ENCODE results near the gene LRRC3.

LRRC3 gene

DNA sequence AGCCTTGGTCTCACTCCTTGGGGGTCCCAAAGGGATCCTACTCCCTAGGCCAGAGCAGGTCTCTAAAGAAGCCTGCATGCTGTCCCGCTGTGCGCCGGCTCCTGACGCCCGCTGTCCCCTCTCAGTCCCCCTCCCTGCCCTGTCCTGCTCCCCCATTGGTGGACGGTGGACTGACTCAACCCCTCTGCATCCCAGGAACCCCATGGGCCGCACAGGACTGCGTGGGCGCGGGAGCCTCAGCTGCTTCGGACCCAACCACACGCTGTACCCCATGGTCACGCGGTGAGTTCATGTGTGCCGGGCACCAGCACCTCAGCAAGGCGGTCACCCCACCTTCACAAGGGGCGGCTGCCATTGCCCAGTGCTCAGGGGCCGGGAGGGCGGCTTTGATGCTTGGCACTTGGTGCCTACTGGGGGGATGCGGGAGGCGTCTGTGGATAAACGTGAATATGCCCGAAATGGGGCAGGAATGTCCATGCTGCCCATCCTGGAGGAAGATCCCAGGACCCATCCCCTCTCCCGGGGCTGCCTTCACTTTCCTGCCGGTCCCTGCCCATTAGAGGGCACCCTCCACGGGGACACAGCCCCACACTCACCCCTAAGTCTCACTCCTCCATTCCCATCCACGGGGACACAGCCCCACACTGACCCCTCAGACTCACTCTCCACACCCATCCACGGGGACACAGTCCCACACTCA lies 20.2 kb upstream of the LRRC3 start:
- H3K4me3 ChIP-seq (ENCODE audit: low read depth, low read length), result no peak overlapping the region
- no peak for DNase-seq (ENCODE audit: low read depth, low spot score)
- TF ChIP-seq, protein P1, sequence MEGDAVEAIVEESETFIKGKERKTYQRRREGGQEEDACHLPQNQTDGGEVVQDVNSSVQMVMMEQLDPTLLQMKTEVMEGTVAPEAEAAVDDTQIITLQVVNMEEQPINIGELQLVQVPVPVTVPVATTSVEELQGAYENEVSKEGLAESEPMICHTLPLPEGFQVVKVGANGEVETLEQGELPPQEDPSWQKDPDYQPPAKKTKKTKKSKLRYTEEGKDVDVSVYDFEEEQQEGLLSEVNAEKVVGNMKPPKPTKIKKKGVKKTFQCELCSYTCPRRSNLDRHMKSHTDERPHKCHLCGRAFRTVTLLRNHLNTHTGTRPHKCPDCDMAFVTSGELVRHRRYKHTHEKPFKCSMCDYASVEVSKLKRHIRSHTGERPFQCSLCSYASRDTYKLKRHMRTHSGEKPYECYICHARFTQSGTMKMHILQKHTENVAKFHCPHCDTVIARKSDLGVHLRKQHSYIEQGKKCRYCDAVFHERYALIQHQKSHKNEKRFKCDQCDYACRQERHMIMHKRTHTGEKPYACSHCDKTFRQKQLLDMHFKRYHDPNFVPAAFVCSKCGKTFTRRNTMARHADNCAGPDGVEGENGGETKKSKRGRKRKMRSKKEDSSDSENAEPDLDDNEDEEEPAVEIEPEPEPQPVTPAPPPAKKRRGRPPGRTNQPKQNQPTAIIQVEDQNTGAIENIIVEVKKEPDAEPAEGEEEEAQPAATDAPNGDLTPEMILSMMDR (IDR thresholded peaks at IDR 0.05; ENCODE audit: low read depth, low read length), result no peak
- in situ Hi-C loops (cut with HindIII; ENCODE audit: low sequenced_read_pairs), result no loop called here

GRCh38 chr21:44436111-44436611 lies 19.1 kb upstream of the LRRC3 start:
- TF ChIP-seq, protein P1 (IDR thresholded peaks at IDR 0.05; ENCODE audit: low read depth, low read length), result no peak
- no peak overlapping the region for H3K4me3 ChIP-seq (ENCODE audit: low read depth, low read length)
- in situ Hi-C loops (cut with HindIII; ENCODE audit: low sequenced_read_pairs), result no loop called here
- DNase-seq (ENCODE audit: low read depth, low spot score), result no peak

DNA sequence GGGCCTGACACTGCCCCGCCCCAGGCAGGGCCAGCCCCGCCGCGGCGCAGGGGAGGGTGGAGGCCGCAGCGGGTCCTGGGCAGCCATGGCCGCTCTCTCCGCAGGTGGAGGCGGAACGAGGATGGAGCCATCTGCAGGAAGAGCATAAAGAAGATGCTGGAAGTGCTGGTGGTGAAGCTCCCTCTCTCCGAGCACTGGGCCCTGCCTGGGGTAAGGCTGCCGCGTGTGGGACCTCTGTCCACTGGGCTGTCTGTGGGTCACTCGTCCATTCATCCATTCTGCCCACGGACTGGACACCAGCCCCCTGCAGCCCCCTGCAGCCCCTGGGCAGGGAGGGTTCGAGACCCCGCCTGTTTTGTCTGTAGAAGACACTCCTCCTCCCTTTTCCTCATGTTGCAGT lies 18.4 kb upstream of the LRRC3 start:
- TF ChIP-seq, protein P1 (IDR thresholded peaks at IDR 0.05; ENCODE audit: low read depth, low read length), result no peak
- in situ Hi-C loops (cut with HindIII; ENCODE audit: low sequenced_read_pairs), result no loop called here
- H3K4me3 ChIP-seq (ENCODE audit: low read depth, low read length), result no peak overlapping the region
- no peak for DNase-seq (ENCODE audit: low read depth, low spot score)

DNA sequence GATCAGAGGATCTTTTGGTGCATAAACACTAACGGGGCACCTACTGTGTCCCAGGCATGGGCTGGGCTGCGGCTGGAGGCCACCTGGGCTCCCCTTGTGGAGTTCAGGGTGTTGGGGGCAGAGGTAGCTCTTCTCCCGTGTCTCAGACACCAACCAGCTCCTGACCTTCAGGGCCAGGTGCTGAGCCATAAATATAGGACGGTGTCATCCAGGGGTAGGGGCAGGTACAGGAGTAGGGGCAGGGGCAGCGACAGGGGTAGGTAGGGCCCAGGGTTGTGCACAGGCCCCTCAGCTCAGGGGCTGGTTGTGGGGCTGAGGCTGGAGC lies 18.0 kb upstream of the LRRC3 start:
- TF ChIP-seq, protein P1 (IDR thresholded peaks at IDR 0.05; ENCODE audit: low read depth, low read length), result no peak
- in situ Hi-C loops (cut with HindIII; ENCODE audit: low sequenced_read_pairs), result no loop called here
- no peak for DNase-seq (ENCODE audit: low read depth, low spot score)
- H3K4me3 ChIP-seq (ENCODE audit: low read depth, low read length), result no peak overlapping the region

- TF ChIP-seq, protein P1 (IDR thresholded peaks at IDR 0.05; ENCODE audit: low read depth, low read length), result no peak
- no peak overlapping the region for H3K4me3 ChIP-seq (ENCODE audit: low read depth, low read length)
- no peak for DNase-seq (ENCODE audit: low read depth, low spot score)
- in situ Hi-C loops (cut with HindIII; ENCODE audit: low sequenced_read_pairs), result no loop called here
These were observed 17.4 kb upstream of the LRRC3 start for GRCh38 chr21:44437696-44438431.

- DNase-seq (ENCODE audit: low read depth, low spot score), result no peak
- TF ChIP-seq, protein P1 (IDR thresholded peaks at IDR 0.05; ENCODE audit: low read depth, low read length), result no peak
- in situ Hi-C loops (cut with HindIII; ENCODE audit: low sequenced_read_pairs), result no loop called here
- no peak overlapping the region for H3K4me3 ChIP-seq (ENCODE audit: low read depth, low read length)
These were observed 16.6 kb upstream of the LRRC3 start for GRCh38 chr21:44438531-44439210.
